Epithelial cell of esophagus (primary cell): ENCODE results near the gene VRTN.

Source experiments
- DNase-seq: peaks from one replicate; pipeline ENCODE4 v3.0.0; 2010; ENCODE audit warnings: low read depth
- H3K4me3 ChIP-seq: 2 replicates; pipeline ENCODE4 v1.5.1; 2011; ENCODE audit warnings: mild to moderate bottlenecking, low read length, control low read depth
- TF ChIP-seq, protein P1 (sequence below): IDR thresholded peaks from 2 replicates; pipeline ENCODE4 v1.5.1; 2011; ENCODE audit warnings: low read depth, mild to moderate bottlenecking, low read length, control low read depth, inconsistent platforms; ENCODE audit not compliant: insufficient read depth; ENCODE audit errors: missing control alignments

VRTN gene

DNA sequence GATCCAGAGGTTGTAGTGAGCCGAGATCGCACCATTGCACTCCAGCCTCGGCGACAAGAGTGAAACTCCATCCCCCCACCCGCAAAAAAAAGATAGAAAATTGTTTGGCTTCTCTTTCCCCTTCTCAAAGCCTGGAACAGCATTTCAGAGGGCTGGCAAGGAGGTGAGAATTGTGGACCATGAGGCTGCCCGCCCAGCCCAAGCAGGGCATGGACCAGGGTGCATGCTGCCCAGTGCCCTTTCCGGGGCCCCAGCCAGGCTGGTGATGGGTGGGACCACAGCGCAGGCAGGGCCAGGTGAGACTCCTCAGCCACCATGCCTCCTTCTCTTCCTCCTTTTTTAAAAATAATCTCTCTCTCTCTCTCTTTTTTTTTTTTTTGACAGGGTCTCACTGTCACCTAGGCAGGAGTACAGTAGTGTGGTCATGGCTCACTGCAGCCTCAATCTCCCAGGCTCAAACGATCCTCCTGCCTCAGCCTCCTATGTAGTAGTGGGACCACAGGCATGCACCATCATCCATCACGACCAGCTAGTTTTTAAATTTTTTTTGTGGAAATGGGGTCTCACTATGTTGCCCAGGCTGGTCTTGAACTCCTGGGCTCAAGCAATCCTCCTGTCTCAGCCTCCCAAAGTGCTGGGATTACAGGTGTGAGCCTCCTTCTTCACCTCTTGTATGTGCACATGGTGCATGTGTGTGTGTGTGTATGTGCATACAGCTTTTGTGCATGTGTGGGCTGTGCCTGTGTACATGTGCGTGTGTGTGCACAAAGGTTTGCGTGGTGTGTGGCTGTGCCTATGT is 55.5 kb downstream of the VRTN start:
- TF ChIP-seq, protein P1, sequence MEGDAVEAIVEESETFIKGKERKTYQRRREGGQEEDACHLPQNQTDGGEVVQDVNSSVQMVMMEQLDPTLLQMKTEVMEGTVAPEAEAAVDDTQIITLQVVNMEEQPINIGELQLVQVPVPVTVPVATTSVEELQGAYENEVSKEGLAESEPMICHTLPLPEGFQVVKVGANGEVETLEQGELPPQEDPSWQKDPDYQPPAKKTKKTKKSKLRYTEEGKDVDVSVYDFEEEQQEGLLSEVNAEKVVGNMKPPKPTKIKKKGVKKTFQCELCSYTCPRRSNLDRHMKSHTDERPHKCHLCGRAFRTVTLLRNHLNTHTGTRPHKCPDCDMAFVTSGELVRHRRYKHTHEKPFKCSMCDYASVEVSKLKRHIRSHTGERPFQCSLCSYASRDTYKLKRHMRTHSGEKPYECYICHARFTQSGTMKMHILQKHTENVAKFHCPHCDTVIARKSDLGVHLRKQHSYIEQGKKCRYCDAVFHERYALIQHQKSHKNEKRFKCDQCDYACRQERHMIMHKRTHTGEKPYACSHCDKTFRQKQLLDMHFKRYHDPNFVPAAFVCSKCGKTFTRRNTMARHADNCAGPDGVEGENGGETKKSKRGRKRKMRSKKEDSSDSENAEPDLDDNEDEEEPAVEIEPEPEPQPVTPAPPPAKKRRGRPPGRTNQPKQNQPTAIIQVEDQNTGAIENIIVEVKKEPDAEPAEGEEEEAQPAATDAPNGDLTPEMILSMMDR = no peak
- H3K4me3 ChIP-seq = no peak overlapping the region
- no peak for DNase-seq

DNA sequence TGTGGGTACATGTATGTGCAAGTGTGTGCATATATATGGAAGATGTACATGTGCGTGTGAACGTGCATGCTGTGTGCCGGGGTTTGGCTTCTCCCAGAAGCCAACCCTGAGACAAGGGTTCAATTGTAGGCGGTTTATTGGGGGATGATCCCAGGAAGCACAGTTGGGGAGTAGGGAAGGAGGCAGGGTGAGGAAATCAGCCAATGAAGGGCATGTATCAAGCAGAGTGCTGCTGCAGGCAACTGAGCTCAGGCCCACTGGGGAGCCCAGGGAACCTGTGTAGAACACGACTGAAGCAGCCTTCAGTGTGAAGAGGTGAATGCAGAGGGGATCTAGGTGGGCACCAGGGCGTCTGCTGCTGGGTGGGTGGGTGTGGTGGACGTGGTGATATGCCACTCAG is 56.2 kb downstream of the VRTN start:
- no peak for DNase-seq
- H3K4me3 ChIP-seq = no peak overlapping the region
- TF ChIP-seq, protein P1 = no peak

DNA sequence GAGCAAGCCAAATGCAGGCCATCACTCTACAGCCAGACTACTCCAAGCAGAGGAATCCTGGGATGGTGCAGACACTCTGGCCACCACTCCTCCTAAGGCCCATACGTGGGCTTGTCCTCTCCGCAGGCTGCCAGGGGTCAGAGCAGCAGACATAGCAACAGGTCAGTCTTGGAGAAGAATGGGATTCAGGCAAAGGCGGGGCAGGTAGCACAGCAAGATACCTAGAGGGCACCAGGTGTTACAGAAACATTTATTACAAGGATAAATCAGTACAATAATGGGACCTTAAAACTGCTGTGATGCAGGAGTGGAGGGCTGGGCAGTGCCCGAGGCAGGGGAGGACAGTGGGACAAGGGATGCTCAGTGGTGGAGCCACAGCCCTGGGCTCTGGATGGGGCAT is 57.4 kb downstream of the VRTN start:
- DNase-seq = no peak
- TF ChIP-seq, protein P1 = no peak
- no peak overlapping the region for H3K4me3 ChIP-seq

DNA sequence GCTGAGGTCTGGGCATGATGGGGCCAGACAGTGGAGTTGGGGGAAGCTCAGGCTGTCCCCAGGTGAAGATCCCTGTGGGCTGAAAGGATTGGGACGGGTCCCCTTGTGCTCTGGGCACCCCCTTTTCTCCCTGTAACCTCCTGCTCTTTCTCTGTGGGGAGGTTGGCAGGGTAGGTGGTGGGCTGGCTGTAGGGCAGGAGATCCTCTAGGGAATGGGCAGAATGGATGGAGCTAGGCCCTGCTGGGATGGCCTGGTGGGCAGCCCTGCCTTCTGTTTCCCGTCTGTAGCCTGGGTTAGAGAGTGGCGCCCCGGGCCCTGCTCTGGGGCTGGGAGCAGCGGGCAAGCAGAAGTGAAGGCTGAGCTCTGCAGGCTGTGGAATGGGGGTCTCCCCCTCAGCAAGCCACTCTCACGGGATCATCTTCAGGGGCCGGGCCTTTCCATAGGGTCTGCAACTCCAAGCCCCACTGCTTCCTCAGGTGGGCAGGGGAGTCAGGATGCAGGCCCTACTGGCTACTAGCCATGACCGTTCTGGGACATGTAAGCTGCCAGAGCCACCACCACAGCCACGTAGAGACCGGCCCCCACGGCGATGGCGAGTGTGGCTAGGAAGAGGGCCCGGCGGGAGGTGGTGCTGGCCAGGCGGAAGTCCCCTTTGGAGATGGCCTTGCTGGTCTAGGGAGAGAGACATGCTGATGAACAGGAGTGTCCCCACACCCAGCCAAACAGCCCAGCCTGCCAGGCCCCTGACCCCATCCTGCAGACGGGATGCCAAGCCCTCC is 58.9 kb downstream of the VRTN start:
- TF ChIP-seq, protein P1 = no peak
- no peak for DNase-seq
- H3K4me3 ChIP-seq = no peak overlapping the region

DNA sequence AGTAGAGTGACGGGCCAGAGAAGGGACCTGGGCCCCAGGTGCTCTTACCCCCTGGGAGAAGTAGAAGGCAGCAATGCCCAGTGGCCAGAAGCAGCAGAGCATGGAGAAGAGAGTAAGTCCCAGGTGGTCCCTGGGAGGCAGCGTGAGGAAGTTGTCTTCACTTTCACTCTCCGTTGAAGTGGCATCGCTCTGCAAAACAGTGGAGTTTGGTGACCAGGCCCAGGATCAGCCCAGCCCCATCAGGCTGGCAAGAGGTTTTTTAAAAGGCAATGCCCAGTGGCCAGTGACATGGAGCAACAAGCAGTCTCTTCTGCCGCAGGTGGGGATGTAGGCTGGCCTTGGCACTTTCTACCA is 59.5 kb downstream of the VRTN start:
- TF ChIP-seq, protein P1 = no peak
- no peak for DNase-seq
- H3K4me3 ChIP-seq = no peak overlapping the region

DNA sequence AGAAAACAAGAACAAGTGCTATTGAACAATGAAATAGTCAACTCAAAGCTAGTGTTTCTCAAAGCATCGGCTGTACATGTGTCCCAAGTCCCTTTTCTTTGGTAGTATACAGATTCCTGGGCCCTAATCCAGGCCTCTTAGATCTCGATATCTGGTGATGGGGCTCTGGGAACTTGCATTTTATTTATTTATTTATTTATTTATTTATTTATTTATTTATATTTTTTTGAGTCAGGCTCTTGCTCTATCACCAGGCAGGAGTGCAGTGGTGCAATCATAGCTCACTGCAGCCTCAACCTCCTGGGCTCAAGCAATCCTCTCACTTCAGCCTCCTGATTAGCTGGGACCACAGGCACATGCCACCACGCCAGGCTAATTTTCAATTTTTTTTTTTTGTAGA is 60.6 kb downstream of the VRTN start:
- TF ChIP-seq, protein P1 = no peak
- no peak overlapping the region for H3K4me3 ChIP-seq
- no peak for DNase-seq
